WTC11 (cell line): ENCODE results near the gene GCSAML. TPM values are rescaled to one million over a fixed set of nuclear protein-coding genes. Genes with fewer than 3 reads are reported as not detected.

ENCODE experiments used
- ATAC-seq: fragments of 200-7000 bp; cut with Tn5 transposase; 2 replicates; pipeline ENCODE4 v1.10.0; 2021; ENCODE audit warnings: mild to moderate bottlenecking, moderate library complexity
- CTCF ChIA-PET: fragments of 300-600 bp; sonication (Branson Sonifier 250); formaldehyde crosslinking; loops from one replicate; lab custom pipeline; 2021; ENCODE audit warnings: antibody characterized with exemption; lab: Charles Lee
- POLR2A ChIA-PET: fragments of 350-600 bp; sonication (Branson Sonifier 250); formaldehyde crosslinking; loops from one replicate; lab custom pipeline; 2021; ENCODE audit warnings: antibody characterized with exemption; lab: Charles Lee
- DNase-seq: peaks from one replicate; pipeline ENCODE4 v3.0.0; 2021; ENCODE audit warnings: low spot score
- H3K27ac Mint-ChIP-seq: 2 replicates; pipeline ENCODE4 v1.8.0; 2021; ENCODE audit warnings: mixed read lengths
- H3K27me3 Mint-ChIP-seq: 2 replicates; pipeline ENCODE4 v1.8.0; 2021; ENCODE audit warnings: low read depth, mild to moderate bottlenecking, moderate library complexity, mixed read lengths
- H3K36me3 Mint-ChIP-seq: 2 replicates; pipeline ENCODE4 v1.8.0; 2021; ENCODE audit warnings: mixed read lengths
- H3K4me1 Mint-ChIP-seq: 2 replicates; pipeline ENCODE4 v1.8.0; 2022; ENCODE audit warnings: mixed read lengths
- H3K4me3 Mint-ChIP-seq: 2 replicates; pipeline ENCODE4 v1.8.0; 2021; ENCODE audit warnings: mild to moderate bottlenecking, moderate library complexity, mixed read lengths
- H3K9me3 Mint-ChIP-seq: 2 replicates; pipeline ENCODE4 v1.8.0; 2021; ENCODE audit warnings: mixed read lengths
- AR ChIP-seq: fragments of 250-450 bp; sonication (Bioruptor Pico); IDR thresholded peaks from 2 replicates; pipeline ENCODE4 v1.9.0; 2021; ENCODE audit warnings: mild to moderate bottlenecking
- ATF1 ChIP-seq: sonication (generic); formaldehyde crosslinking; IDR thresholded peaks from 2 replicates; pipeline ENCODE4 v1.8.1; 2023; ENCODE audit warnings: mild to moderate bottlenecking, moderate library complexity, missing genetic modification reagents
- E2F1 ChIP-seq: sonication (generic); formaldehyde crosslinking; IDR thresholded peaks from 2 replicates; pipeline ENCODE4 v1.8.0; 2022; ENCODE audit warnings: mild to moderate bottlenecking, missing genetic modification reagents
- EMX1 ChIP-seq: fragments of 250-450 bp; sonication (Bioruptor Pico); IDR thresholded peaks from 2 replicates; pipeline ENCODE4 v1.8.0; 2021; ENCODE audit warnings: mild to moderate bottlenecking
- ESRRA ChIP-seq: sonication (generic); formaldehyde crosslinking; IDR thresholded peaks from 2 replicates; pipeline ENCODE4 v1.8.1; 2022; ENCODE audit warnings: mild to moderate bottlenecking, missing genetic modification reagents, borderline replicate concordance
- FOXJ3 ChIP-seq: sonication (generic); formaldehyde crosslinking; IDR thresholded peaks from 2 replicates; pipeline ENCODE4 v1.9.0; 2021; ENCODE audit warnings: missing genetic modification reagents, mild to moderate bottlenecking, borderline replicate concordance
- FOXP1 ChIP-seq: sonication (generic); formaldehyde crosslinking; IDR thresholded peaks from 2 replicates; pipeline ENCODE4 v1.8.0; 2022; ENCODE audit warnings: missing genetic modification reagents, mild to moderate bottlenecking, moderate library complexity, borderline replicate concordance
- JUN ChIP-seq: sonication (generic); formaldehyde crosslinking; IDR thresholded peaks from 2 replicates; pipeline ENCODE4 v1.8.0; 2023; ENCODE audit warnings: mild to moderate bottlenecking, missing genetic modification reagents
- KAT7 ChIP-seq: sonication (generic); formaldehyde crosslinking; IDR thresholded peaks from 2 replicates; pipeline ENCODE4 v1.8.1; 2023; ENCODE audit warnings: missing genetic modification reagents, mild to moderate bottlenecking, borderline replicate concordance
- MAX ChIP-seq: sonication (generic); formaldehyde crosslinking; IDR thresholded peaks from 2 replicates; pipeline ENCODE4 v1.8.0; 2022; ENCODE audit warnings: mild to moderate bottlenecking, missing genetic modification reagents
- NR2C2 ChIP-seq: sonication (generic); formaldehyde crosslinking; IDR thresholded peaks from 2 replicates; pipeline ENCODE4 v1.8.0; 2022; ENCODE audit warnings: mild to moderate bottlenecking, missing genetic modification reagents
- RORB ChIP-seq: fragments of 250-450 bp; sonication (Bioruptor Pico); IDR thresholded peaks from 2 replicates; pipeline ENCODE4 v1.9.0; 2021; ENCODE audit warnings: mild to moderate bottlenecking
- SMAD3 ChIP-seq: sonication (generic); formaldehyde crosslinking; IDR thresholded peaks from 2 replicates; pipeline ENCODE4 v1.8.0; 2022; ENCODE audit warnings: missing genetic modification reagents, mild to moderate bottlenecking, borderline replicate concordance
- SP1 ChIP-seq: sonication (generic); formaldehyde crosslinking; conservative IDR thresholded peaks from 2 replicates; pipeline ENCODE4 v1.8.1; 2022; ENCODE audit warnings: missing genetic modification reagents
- ZBTB21 ChIP-seq: sonication (generic); formaldehyde crosslinking; IDR thresholded peaks from 2 replicates; pipeline ENCODE4 v1.8.1; 2023; ENCODE audit warnings: mild to moderate bottlenecking, missing genetic modification reagents, borderline replicate concordance
- ZBTB43 ChIP-seq: sonication (generic); formaldehyde crosslinking; IDR thresholded peaks from 2 replicates; pipeline ENCODE4 v1.8.1; 2023; ENCODE audit warnings: mild to moderate bottlenecking, missing genetic modification reagents
- ZNF219 ChIP-seq: sonication (generic); formaldehyde crosslinking; IDR thresholded peaks from 2 replicates; pipeline ENCODE4 v1.8.0; 2023; ENCODE audit warnings: missing genetic modification reagents, mild to moderate bottlenecking, borderline replicate concordance
- ZNF416 ChIP-seq: fragments of 250-450 bp; sonication (Bioruptor Pico); IDR thresholded peaks from 2 replicates; pipeline ENCODE4 v1.9.0; 2021; ENCODE audit warnings: mild to moderate bottlenecking, inconsistent platforms
- total RNA-seq: library from RNA; stranded (reverse); gene quantifications from 3 replicates; pipeline ENCODE4 v1.2.3, GENCODE V29; 2021
- TF ChIP-seq, protein P1 (sequence below): sonication (generic); formaldehyde crosslinking; IDR thresholded peaks from 2 replicates; pipeline ENCODE4 v1.8.0; 2023; ENCODE audit warnings: missing genetic modification reagents
- TF ChIP-seq, protein P2 (sequence below): sonication (generic); formaldehyde crosslinking; conservative IDR thresholded peaks from 2 replicates; pipeline ENCODE4 v1.8.1; 2023; ENCODE audit warnings: mild to moderate bottlenecking, low read depth, missing genetic modification reagents, moderate library complexity
- TF ChIP-seq, protein P3 (sequence below): fragments of 250-450 bp; sonication (Bioruptor Pico); IDR thresholded peaks from 2 replicates; pipeline ENCODE4 v1.9.0; 2021; ENCODE audit warnings: moderate library complexity, mild to moderate bottlenecking, inconsistent platforms, borderline replicate concordance
- TF ChIP-seq, protein P4 (sequence below): sonication (generic); formaldehyde crosslinking; IDR thresholded peaks from 2 replicates; pipeline ENCODE4 v1.8.1; 2023; ENCODE audit warnings: mild to moderate bottlenecking, missing genetic modification reagents, moderate library complexity

The GCSAML gene
- total RNA-seq, 1 experiment from 2014 or later: not detected

- no peak for TF ChIP-seq AR (CRISPR knock-in tag)
- no peak for TF ChIP-seq EMX1 (CRISPR knock-in tag)
- no peak for TF ChIP-seq RORB
- TF ChIP-seq E2F1: no peak
- no peak for TF ChIP-seq SP1 (CRISPR knock-in tag)
- no peak for TF ChIP-seq NR2C2 (CRISPR knock-in tag)
These were observed 19.1 kb upstream of the GCSAML start (continued) for GRCh38 chr1:247529771-247530355.

GRCh38 chr1:247530785-247531184, 18.1 kb upstream of the GCSAML start:
- Mint-ChIP-seq H3K4me1 (no peaks in the 10 kb centered on the region), H3K27me3 (no peaks in the 10 kb centered on the region), H3K9me3 (peaks cover 9% of the 10 kb centered on the region), H3K27ac (no peak overlapping the region), H3K4me3 (no peak overlapping the region), H3K36me3 (no peaks in the 10 kb centered on the region)
- TF ChIP-seq ZBTB21 (no peak), ZNF416 (CRISPR knock-in tag) (no peak), ZBTB43 (CRISPR knock-in tag) (no peak), SMAD3 (CRISPR knock-in tag) (no peak), FOXJ3 (CRISPR knock-in tag) (no peak), ATF1 (no peak), ESRRA (CRISPR knock-in tag) (no peak), JUN (CRISPR knock-in tag) (no peak), ZNF219 (CRISPR knock-in tag) (no peak), MAX (CRISPR knock-in tag) (no peak), KAT7 (CRISPR knock-in tag) (no peak), FOXP1 (CRISPR knock-in tag) (no peak)
- TF ChIP-seq, protein P1, sequence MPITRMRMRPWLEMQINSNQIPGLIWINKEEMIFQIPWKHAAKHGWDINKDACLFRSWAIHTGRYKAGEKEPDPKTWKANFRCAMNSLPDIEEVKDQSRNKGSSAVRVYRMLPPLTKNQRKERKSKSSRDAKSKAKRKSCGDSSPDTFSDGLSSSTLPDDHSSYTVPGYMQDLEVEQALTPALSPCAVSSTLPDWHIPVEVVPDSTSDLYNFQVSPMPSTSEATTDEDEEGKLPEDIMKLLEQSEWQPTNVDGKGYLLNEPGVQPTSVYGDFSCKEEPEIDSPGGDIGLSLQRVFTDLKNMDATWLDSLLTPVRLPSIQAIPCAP: no peak
- TF ChIP-seq, protein P2, sequence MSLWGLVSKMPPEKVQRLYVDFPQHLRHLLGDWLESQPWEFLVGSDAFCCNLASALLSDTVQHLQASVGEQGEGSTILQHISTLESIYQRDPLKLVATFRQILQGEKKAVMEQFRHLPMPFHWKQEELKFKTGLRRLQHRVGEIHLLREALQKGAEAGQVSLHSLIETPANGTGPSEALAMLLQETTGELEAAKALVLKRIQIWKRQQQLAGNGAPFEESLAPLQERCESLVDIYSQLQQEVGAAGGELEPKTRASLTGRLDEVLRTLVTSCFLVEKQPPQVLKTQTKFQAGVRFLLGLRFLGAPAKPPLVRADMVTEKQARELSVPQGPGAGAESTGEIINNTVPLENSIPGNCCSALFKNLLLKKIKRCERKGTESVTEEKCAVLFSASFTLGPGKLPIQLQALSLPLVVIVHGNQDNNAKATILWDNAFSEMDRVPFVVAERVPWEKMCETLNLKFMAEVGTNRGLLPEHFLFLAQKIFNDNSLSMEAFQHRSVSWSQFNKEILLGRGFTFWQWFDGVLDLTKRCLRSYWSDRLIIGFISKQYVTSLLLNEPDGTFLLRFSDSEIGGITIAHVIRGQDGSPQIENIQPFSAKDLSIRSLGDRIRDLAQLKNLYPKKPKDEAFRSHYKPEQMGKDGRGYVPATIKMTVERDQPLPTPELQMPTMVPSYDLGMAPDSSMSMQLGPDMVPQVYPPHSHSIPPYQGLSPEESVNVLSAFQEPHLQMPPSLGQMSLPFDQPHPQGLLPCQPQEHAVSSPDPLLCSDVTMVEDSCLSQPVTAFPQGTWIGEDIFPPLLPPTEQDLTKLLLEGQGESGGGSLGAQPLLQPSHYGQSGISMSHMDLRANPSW (CRISPR knock-in tag): no peak
- TF ChIP-seq, protein P3, sequence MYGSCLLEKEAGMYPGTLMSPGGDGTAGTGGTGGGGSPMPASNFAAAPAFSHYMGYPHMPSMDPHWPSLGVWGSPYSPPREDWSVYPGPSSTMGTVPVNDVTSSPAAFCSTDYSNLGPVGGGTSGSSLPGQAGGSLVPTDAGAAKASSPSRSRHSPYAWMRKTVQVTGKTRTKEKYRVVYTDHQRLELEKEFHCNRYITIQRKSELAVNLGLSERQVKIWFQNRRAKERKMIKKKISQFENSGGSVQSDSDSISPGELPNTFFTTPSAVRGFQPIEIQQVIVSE (CRISPR knock-in tag): no peak
- TF ChIP-seq, protein P4, sequence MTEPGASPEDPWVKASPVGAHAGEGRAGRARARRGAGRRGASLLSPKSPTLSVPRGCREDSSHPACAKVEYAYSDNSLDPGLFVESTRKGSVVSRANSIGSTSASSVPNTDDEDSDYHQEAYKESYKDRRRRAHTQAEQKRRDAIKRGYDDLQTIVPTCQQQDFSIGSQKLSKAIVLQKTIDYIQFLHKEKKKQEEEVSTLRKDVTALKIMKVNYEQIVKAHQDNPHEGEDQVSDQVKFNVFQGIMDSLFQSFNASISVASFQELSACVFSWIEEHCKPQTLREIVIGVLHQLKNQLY: no peak
- POLR2A ChIA-PET: no interaction called here
- CTCF ChIA-PET: interaction anchor here (1.1 to 1.8 kb wide), 5 partner anchors 12 to 45 kb away, joined by 3 to 18 read pairs (median 3); no protein-coding TSS in a partner anchor
- DNase-seq (no peak), ATAC-seq (no peak)
